Retinal pigment epithelial cell (primary cell): ENCODE results near the gene CPVL.

Experiments used
- DNase-seq: peaks from one replicate; pipeline ENCODE4 v3.0.0-alpha.2; 2010; ENCODE audit warnings: low read depth
- H3K4me3 ChIP-seq: 2 replicates; pipeline ENCODE4 v1.5.1; 2011; ENCODE audit warnings: mild to moderate bottlenecking, low read length, control low read depth, moderate library complexity
- CTCF ChIP-seq: conservative IDR thresholded peaks from 2 replicates; pipeline ENCODE4 v1.5.1; 2011; ENCODE audit warnings: low read depth, low read length, control low read depth, inconsistent platforms

CPVL gene

GRCh38 chr7:28984631-28985030, 161.7 kb downstream of the CPVL start:
- no peak overlapping the region for H3K4me3 ChIP-seq
- peak; percentile 43 for DNase-seq
- no peak for TF ChIP-seq CTCF

- no peak for TF ChIP-seq CTCF
- no peak overlapping the region for H3K4me3 ChIP-seq
- no peak for DNase-seq
Observed at GRCh38 chr7:28984217-28984616, 162.1 kb downstream of the CPVL start.

- TF ChIP-seq CTCF = no peak
- no peak overlapping the region for H3K4me3 ChIP-seq
- DNase-seq = no peak
Observed at GRCh38 chr7:28983396-28984190, 162.7 kb downstream of the CPVL start.

- TF ChIP-seq CTCF = no peak
- H3K4me3 ChIP-seq = no peak overlapping the region
- no peak for DNase-seq
Observed at GRCh38 chr7:28981161-28981465, 165.2 kb downstream of the CPVL start.

GRCh38 chr7:28980451-28981160, 165.7 kb downstream of the CPVL start:
- TF ChIP-seq CTCF = no peak

GRCh38 chr7:28979776-28980175, 166.6 kb downstream of the CPVL start:
- TF ChIP-seq CTCF = no peak
- no peak overlapping the region for H3K4me3 ChIP-seq
- no peak for DNase-seq

More at GRCh38 chr7:28980451-28981160, 165.7 kb downstream of the CPVL start:
- DNase-seq = no peak
- H3K4me3 ChIP-seq = no peak overlapping the region

GRCh38 chr7:28977881-28978280, 168.5 kb downstream of the CPVL start:
- no peak overlapping the region for H3K4me3 ChIP-seq
- no peak for DNase-seq
- TF ChIP-seq CTCF = no peak
